Measurements from ENCODE around the gene FGFR2. TPM values are rescaled to one million over a fixed set of nuclear protein-coding genes. Genes with fewer than 3 reads are reported as not detected.

The FGFR2 gene
- total RNA-seq, 1 experiment from 2014 or later: 19.7 TPM

GRCh38 chr10:121440461-121440860, 157.8 kb downstream of the FGFR2 start:
- no peaks in the 10 kb centered on the region for H3K27me3 ChIP-seq (ENCODE audit: insufficient read depth, low read length)
- no peaks in the 10 kb centered on the region for H3K9me3 ChIP-seq (ENCODE audit: control insufficient read depth in 1 of 2, insufficient read depth in 1 of 2, low read depth in 1 of 2, low read length in 2 of 2)
- no peaks in the 10 kb centered on the region for H3K36me3 ChIP-seq (ENCODE audit: control insufficient read depth in 1 of 2, insufficient read depth in 2 of 2, low read length in 2 of 2)
- H3K79me2 ChIP-seq (ENCODE audit: insufficient read depth, low read length): no peaks in the 10 kb centered on the region
- H4K20me1 ChIP-seq (ENCODE audit: insufficient read depth): no peaks in the 10 kb centered on the region
- DNase-seq (ENCODE audit: low read depth, low spot score) (no peak), ATAC-seq (no peak)
- H3K4me2 ChIP-seq (ENCODE audit: low read length): no peak overlapping the region
- ChIA-PET RAD21 (ENCODE audit: low non-redundant PET in 1 of 2, low total read pairs in 2 of 2, uncharacterized antibody in 2 of 2, unreplicated experiment in 2 of 2) (no interaction called here), POLR2A (no interaction called here), CTCF (no interaction called here)
- TF ChIP-seq SRF (IDR thresholded peaks at IDR 0.05; ENCODE audit: low read depth): no peak
- TF ChIP-seq CBX3 (IDR thresholded peaks at IDR 0.05; ENCODE audit: low read depth): no peak
- TF ChIP-seq CEBPB (IDR thresholded peaks at IDR 0.05; ENCODE audit: low read depth): no peak
- no TSS peak for BruUV-seq (replicated peaks)
- no peak overlapping the region for H3K4me3 ChIP-seq (replicated peaks in 1 of 2; ENCODE audit: low read depth in 1 of 2, low read length in 2 of 2)
- H3K27ac ChIP-seq (ENCODE audit: low read depth, low read length): no peak overlapping the region
- intact Hi-C loops (cut with micrococcal nuclease): no loop called here
- no peak overlapping the region for H2AFZ ChIP-seq (ENCODE audit: low read depth, low read length, poor library complexity, severe bottlenecking)
- H3K9me2 ChIP-seq (ENCODE audit: insufficient read depth): no peaks in the 10 kb centered on the region
- no peaks in the 10 kb centered on the region for H3K4me1 ChIP-seq (ENCODE audit: control insufficient read depth in 1 of 2, insufficient read depth in 2 of 2, low read length in 2 of 2)
- H3K9ac ChIP-seq (ENCODE audit: low read length): no peak overlapping the region

- ATAC-seq (no peak), DNase-seq (ENCODE audit: low read depth, low spot score) (no peak)
- Histone ChIP-seq H4K20me1 (ENCODE audit: insufficient read depth) (no peaks in the 10 kb centered on the region), H3K9me2 (ENCODE audit: insufficient read depth) (no peaks in the 10 kb centered on the region), H3K27ac (ENCODE audit: low read depth, low read length) (no peak overlapping the region), H3K9me3 (ENCODE audit: control insufficient read depth in 1 of 2, insufficient read depth in 1 of 2, low read depth in 1 of 2, low read length in 2 of 2) (no peaks in the 10 kb centered on the region), H3K36me3 (ENCODE audit: control insufficient read depth in 1 of 2, insufficient read depth in 2 of 2, low read length in 2 of 2) (no peaks in the 10 kb centered on the region), H3K4me2 (ENCODE audit: low read length) (no peak overlapping the region), H3K79me2 (ENCODE audit: insufficient read depth, low read length) (no peaks in the 10 kb centered on the region), H3K27me3 (ENCODE audit: insufficient read depth, low read length) (no peaks in the 10 kb centered on the region), H2AFZ (ENCODE audit: low read depth, low read length, poor library complexity, severe bottlenecking) (no peak overlapping the region), H3K4me3 (replicated peaks in 1 of 2; ENCODE audit: low read depth in 1 of 2, low read length in 2 of 2) (no peak overlapping the region), H3K4me1 (ENCODE audit: control insufficient read depth in 1 of 2, insufficient read depth in 2 of 2, low read length in 2 of 2) (no peaks in the 10 kb centered on the region), H3K9ac (ENCODE audit: low read length) (no peak overlapping the region)
- ChIA-PET POLR2A (no interaction called here), RAD21 (ENCODE audit: low non-redundant PET in 1 of 2, low total read pairs in 2 of 2, uncharacterized antibody in 2 of 2, unreplicated experiment in 2 of 2) (no interaction called here), CTCF (no interaction called here)
- intact Hi-C loops (cut with micrococcal nuclease): no loop called here
- no TSS peak for BruUV-seq (replicated peaks)
- TF ChIP-seq ZFX (IDR thresholded peaks at IDR 0.05): no peak
- no peak for TF ChIP-seq EZH2phosphoT487 (IDR thresholded peaks at IDR 0.05; ENCODE audit: borderline replicate concordance)
- TF ChIP-seq SP1 (IDR thresholded peaks at IDR 0.05; ENCODE audit: low read depth): no peak
- TF ChIP-seq ZBTB33 (IDR thresholded peaks at IDR 0.05; ENCODE audit: extremely low read depth, insufficient replicate concordance, low read length): no peak
- no peak for TF ChIP-seq SIN3A (IDR thresholded peaks at IDR 0.05; ENCODE audit: low read depth)
- no peak for TF ChIP-seq POLR2A (IDR thresholded peaks at IDR 0.05; ENCODE audit: borderline replicate concordance, extremely low read depth, insufficient read depth, insufficient read length)
- TF ChIP-seq FOSL1 (IDR thresholded peaks at IDR 0.05; ENCODE audit: low read depth): no peak
- TF ChIP-seq YY1 (IDR thresholded peaks at IDR 0.05; ENCODE audit: extremely low read depth, insufficient replicate concordance, low read depth, low read length): no peak
- TF ChIP-seq CBX3 (IDR thresholded peaks at IDR 0.05; ENCODE audit: low read depth): no peak
- TF ChIP-seq CEBPB (IDR thresholded peaks at IDR 0.05; ENCODE audit: low read depth): no peak
- TF ChIP-seq ATF3 (IDR thresholded peaks at IDR 0.05): no peak
- TF ChIP-seq RAD21 (IDR thresholded peaks at IDR 0.05; ENCODE audit: low read depth): no peak
- no peak for TF ChIP-seq EZH2 (IDR thresholded peaks at IDR 0.05)
- no peak for TF ChIP-seq EGR1 (IDR thresholded peaks at IDR 0.05; ENCODE audit: low read depth)
- TF ChIP-seq ELF1 (IDR thresholded peaks at IDR 0.05; ENCODE audit: borderline replicate concordance, low read depth): no peak
- TF ChIP-seq JUND (IDR thresholded peaks at IDR 0.05): no peak
Observed at GRCh38 chr10:121438333-121438732, 159.9 kb downstream of the FGFR2 start.
